HG03097 (cell line): Measurements from ENCODE around the gene OR10A3.

Experiments used
- ATAC-seq: cut with Tn5 transposase; IDR thresholded peaks from one replicate; pipeline ENCODE4 v1.9.1; 2021; ENCODE audit not compliant: unreplicated experiment, low FRiP score

OR10A3 gene

GRCh38 chr11:7944123-7944522 is 2.6 kb upstream of the OR10A3 start:
- ATAC-seq: no peak

DNA sequence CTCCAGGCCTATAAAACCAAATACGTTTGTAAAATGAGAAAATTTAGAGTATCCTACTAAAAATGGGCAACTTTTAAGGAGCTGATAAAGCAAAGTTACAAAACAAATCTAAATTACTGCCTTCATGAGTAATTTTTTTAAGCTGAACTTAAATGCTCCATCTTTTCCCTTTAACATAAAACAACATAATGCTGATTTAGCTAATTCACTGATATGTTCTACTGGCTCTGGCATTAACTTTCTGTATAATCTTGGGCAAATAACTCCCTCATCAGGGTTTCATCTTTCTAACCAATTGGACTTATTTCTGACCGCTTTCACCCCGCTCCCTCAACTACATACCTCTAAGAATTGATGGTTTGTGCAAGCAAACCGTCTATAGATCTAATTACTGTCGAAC is 362 bp downstream of the OR10A3 start:
- ATAC-seq: no peak

DNA sequence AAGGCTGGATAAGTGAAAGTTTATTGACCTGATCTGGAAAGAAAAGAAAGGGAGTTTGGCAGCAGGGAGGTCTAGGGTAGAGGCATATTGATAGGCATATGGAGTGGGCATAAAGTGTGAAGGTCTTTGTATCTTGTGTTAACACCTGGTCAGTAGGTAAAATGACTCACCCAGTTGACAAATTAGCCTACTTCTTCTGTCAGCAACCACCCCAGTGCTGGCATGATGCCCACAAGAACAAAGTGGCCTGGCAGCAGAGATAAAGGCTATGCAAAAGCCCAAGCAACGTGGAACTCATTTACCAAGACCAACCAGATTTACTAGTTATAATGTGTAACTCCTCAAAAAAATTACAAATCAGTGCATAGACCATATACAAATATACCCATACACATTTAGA is 4.9 kb downstream of the OR10A3 start:
- no peak for ATAC-seq

DNA sequence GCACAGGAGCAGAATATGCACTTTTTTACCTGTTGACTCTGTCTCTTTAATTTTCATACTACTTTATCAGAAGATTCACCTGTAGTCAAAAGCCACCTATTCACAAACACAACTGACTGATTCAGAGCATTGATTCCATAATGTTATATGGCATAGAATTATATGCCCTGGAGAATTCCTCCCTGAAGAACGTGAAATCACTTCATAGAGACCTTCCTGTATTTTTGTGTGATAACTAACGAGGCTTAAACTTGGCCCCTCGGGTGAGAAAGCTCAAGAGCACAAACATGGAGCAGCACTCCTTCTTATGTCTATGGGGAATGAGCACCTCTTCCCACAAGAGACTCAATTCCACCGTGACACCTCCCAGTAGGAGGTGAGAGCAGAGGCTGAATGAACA is 10.3 kb downstream of the OR10A3 start, which contains the start of gene OR10A6:
TSS of gene OR10A6 (minus strand) at position 101 of the 400 bp plus-strand sequence. CDS start 2,606 bp downstream, outside the sequence.
- no peak for ATAC-seq

DNA sequence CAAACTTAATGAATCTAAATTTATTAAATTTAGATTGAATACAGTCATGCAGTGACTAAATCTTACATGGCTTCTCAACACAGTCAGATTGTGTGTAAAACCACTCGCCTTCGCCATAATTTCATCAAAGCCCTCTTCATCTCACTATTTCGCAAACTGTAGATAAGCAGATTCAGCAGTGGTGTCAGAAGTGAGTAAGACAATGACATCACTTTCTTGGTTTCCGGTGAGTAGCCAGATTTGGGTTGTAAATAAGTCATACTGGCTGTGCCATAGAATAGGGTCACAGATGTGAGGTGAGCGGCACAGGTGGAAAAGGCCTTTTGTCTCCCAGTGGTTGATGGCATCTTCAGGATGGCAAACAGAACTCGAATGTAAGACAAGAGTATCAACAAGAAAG is 13.9 kb downstream of the OR10A3 start:
- ATAC-seq: no peak

DNA sequence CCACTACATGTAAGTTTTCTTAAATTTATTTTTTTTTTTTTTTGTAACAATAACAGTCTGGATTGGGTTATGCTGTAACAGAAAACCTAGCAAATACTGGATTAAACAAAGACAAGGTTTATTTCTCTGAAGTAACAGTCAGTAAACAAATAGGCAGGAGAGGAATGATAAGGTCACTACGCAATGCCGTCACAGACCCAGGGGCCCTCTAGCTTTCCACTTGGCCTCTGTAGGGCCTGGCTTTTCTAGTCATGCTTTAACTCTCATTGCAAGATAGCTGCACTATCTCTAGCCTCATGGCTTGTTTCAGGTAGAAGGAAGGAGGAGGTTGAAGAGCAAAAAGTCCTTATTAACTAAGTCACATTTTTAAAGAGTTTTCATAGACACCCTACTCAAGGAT is 17.0 kb downstream of the OR10A3 start:
- ATAC-seq: no peak

DNA sequence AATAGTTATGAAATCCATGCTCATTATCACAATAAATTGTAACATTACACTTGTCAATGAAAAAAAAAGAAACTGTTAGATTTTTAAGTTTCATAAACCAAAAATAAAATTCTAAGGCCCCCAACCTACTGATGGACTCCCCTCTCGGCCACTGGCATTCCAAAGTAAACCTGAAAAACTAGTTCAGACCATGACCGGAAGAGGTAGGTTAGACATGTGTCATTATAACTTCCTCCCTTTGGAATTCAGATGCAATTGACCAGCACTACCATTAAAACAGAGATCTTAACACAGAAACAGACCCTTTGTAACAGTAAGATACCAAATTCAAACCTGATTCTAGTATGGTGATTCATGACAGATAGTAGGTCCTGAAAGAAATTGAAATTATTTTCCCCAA is 23.4 kb downstream of the OR10A3 start:
- no peak for ATAC-seq

- ATAC-seq: no peak
Observed at GRCh38 chr11:7911011-7911410, 30.5 kb downstream of the OR10A3 start.

DNA sequence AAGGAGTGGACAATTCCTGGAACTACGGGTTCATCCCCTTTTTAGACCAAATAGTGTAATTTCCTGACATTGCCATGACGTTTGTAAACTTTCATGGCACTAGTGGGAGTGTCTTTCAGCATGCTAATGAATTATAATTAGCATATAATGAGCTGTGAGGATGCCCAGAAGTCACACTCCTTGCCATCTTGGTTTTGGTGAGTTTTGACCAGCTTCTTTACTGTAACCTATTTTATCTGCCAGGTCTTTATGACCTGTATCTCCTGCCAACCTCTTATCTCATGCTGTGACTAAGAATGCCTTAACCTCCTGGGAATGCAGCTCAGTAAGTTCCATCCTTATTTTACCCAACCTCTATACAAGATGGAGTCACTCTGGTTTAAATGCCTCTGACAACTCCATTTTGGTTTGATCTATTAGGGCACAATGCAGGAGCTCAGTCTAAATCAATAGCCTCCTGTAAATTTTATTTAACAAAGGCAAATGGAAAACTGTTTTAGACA is 31.2 kb downstream of the OR10A3 start:
- ATAC-seq: no peak

DNA sequence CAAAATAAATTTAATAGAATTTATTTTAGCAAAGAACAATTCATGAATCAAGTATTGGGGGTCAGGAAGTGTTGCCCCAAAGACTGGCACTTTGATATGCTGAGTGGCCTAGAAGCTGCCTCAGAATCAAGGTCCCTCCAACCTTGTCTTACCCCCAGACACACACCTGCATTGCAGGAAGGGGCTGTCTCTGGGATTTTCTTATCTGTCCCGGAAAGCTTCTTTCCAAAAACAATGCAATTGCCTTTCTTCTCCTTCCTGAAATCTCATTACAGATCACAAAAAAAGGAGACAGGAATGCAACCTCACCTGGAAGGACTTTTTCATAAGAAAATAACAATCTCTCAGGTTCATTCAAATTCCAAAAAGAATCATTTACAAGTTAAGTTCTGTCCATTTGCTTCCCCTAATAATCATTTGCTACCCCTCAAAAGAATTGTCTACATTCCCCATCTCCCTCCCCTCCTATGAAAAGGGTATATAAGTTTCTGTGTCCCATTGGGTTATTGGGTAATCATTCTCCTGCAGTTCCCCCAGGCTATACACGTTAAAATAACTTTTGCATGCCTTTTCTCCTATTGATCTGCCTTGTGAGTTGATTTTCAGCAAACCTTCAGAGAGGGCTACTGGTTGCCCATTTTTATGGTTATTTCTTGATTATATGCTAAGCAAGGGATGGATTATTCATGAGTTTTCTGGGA is 31.8 kb downstream of the OR10A3 start:
- ATAC-seq: no peak

- ATAC-seq: no peak
Observed at GRCh38 chr11:7907121-7907520, 34.4 kb downstream of the OR10A3 start.

DNA sequence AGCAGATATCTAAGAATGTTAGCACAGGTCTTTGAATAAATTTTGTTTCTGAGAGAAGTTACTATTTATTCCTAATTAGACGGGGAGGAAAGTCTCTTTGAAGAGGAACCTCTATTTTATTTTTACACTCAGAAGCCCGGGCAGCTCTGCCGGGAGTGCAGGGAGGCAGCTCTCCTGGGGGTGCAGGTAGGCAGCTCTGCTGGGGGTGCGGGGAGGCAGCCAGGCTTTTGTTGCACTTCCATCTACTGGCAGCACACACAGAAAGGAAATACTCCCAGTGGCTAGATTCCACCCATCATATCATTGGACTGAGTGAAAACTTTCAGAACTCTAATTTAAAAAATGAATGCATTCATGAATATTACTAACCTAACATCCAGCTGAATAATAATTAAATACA is 35.0 kb downstream of the OR10A3 start:
- ATAC-seq: no peak

DNA sequence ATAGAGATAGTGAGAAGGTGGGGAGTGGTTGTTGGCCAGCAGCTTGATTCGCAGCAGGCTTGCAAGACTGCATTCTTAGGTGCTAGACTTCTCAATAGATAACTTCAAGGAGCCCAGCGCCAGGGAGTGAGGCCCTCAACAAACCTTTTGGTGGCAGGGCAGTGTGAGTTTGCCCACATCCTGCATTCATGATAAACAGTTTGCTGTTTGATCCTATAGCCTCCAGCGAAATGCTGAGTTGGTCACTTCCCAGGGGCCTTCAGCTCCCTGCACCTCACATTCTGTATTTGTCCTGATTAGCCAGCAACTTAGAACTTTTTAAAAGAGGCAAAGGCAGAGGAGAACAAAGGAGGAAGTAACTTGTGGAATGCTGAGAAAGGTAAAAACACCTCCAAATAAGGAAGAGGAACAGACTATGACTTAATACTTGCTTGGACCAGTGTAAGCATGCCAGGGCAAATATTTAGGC is 35.5 kb downstream of the OR10A3 start:
- ATAC-seq: no peak

DNA sequence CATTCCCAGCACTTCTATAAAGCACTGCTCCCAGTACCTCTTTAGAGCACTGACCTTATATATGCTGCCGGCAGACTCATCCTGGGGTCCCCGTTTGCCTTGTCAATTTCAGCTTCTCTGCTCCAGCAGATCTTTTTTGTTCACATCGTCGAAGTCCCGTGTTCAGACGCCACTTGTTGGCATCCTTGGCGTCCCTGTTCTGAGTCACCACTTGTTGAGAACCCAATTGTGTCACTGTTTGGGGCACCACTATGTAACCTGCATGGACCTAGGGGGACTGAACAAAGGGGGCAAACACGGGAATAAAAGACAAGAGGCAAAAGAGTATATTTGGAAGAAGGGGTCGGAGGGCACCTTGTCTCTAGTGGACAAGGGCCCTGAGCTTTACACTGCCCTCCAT is 36.0 kb downstream of the OR10A3 start:
- ATAC-seq: no peak

DNA sequence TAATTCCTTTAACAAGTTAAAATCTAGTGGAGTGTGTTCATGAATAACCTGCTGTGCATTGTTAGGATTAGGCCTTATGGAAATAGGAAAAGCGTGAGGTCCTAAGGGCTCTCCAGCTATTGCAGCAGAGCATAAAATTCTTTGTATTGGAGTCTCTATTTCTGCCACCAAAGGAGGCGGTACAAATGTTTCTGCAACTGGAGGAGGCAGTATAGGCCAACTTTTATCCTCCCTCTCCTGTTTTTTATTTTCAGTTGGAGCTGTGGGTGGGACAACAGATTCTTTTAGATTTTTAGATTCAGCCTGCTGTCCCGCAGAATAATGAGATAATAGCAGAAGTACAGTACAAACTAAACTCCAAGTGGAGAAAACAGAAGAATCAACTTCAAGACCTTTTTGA is 36.6 kb downstream of the OR10A3 start:
- no peak for ATAC-seq

DNA sequence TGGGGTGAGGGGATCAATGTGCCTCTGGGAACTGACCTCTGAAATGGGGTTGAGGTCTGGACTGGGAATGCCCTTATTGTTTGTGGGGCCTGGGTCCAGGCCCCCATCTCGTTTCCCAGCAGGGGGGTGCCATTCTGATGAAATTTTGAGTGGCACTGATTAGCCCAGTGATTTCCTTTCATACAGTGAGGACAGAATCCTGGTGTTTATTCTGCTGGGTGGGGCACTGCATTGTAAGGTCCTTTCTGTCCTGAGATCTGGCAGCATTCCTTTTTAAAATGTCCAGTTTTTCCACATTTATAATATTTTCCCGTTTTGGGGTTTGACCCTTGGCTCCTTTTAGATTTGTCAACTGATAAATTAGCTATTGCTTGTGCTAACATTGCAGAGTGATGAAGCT is 37.6 kb downstream of the OR10A3 start:
- no peak for ATAC-seq

- no peak for ATAC-seq
Observed at GRCh38 chr11:7901319-7901854, 40.1 kb downstream of the OR10A3 start.

- ATAC-seq: no peak
Observed at GRCh38 chr11:7900686-7901085, 40.8 kb downstream of the OR10A3 start.

GRCh38 chr11:7899418-7899817 is 42.1 kb downstream of the OR10A3 start:
- no peak for ATAC-seq

DNA sequence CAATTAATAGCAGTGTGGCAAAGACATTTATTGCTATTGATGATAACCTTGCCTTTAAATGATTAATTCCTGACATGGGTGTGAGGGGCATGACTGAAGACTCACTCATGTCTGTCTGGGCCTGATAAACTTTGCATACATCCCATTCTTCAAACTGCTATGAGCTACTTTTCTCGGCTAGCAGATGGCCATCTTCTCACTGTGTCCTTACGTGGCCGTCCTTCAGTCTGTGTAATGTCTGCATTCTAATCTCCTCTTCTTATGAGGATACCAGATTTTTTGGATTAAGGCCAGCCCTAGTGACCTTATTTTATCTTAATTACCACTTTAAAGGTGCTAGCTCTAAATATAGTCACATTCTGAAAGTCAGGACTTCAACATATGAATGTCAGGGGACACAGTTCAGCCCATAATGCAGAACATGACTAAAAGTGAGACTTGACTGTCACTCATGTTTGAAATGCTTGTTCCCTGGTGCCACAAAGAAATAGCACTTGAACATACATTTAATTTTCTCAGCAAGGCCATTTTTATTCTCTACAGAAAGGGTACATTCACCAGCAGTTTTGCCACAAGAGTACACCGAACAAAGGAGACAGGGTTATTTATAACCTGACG is 42.7 kb downstream of the OR10A3 start:
- ATAC-seq: no peak

DNA sequence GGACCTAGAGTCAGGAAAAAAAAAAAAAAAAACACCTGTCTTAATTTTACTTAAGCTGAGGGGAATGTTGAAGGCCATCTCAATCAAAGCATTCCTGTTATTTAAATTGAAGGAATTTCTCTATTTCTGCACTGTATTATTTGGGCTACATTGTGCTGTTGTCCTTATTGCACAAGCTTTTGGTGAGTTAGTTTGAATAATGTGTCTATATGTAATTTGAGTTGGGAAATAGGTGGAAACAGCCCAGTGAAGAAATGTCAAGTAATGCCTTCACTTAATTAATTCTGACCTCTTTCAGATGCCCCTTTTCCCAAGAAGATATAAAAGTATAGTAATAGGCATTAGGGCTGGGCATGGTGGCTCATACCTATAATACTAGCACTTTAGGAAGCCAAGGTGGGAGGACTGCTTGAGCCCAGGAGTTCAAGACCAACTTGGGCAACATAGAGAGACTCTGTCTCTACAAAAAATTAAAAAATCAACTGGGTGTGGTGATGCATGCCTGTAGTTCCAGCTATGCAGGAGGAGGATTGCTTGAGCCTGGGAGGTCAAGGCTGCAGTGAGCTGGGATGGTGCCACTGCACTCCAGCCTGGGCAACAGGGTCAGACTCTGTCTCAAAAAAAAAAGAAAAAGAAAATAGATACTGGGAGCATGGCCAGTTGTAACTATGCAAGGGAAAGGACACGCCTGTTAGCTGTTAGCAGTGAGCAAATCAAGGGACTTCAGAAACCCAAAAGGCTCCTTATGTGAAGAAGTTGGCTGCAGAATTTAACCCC is 45.3 kb downstream of the OR10A3 start:
- ATAC-seq: no peak
